ENCODE measurements around the gene RNF208.

RNF208 gene

DNA sequence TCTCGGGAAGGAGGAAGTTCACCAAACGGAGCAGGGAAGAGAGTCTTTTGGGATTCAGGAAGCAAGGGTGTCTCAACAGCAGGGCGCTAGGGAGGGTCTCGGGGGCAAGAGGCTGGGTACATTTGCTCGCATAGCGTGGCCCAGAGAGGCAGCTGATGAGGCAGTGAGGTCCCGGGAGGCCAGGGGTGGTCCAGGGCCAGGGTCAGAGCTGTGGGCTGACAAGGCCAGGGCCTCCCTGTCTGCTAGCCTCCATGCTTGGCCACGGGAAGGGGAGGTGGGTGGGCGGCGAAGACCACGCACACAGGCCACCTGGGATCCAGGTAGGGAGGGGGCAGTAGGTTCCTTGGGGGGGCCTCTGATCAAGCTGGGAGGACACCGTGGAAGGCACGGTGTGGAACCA lies 10.5 kb downstream of the RNF208 start:
- DNase-seq = no peak

DNA sequence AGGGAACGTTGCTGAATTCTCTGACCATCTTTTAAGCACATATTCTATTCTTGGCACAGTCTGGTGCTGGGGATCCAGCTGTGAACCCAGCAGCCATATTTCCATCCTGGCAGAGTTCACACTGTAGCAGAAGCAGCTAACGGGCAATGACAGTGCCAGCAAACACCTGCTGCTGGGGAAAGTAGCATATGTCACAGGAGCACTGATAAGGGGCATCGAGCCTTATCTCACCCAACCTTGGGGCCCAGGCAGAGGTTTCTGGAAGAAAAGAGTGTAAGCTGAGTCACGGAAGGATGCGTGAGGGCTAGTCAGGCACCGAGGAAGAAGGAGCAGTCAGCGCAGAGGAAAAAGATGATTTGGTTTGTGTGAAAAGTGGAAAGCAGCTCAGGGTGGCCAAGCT lies 15.4 kb downstream of the RNF208 start:
- DNase-seq = no peak

DNA sequence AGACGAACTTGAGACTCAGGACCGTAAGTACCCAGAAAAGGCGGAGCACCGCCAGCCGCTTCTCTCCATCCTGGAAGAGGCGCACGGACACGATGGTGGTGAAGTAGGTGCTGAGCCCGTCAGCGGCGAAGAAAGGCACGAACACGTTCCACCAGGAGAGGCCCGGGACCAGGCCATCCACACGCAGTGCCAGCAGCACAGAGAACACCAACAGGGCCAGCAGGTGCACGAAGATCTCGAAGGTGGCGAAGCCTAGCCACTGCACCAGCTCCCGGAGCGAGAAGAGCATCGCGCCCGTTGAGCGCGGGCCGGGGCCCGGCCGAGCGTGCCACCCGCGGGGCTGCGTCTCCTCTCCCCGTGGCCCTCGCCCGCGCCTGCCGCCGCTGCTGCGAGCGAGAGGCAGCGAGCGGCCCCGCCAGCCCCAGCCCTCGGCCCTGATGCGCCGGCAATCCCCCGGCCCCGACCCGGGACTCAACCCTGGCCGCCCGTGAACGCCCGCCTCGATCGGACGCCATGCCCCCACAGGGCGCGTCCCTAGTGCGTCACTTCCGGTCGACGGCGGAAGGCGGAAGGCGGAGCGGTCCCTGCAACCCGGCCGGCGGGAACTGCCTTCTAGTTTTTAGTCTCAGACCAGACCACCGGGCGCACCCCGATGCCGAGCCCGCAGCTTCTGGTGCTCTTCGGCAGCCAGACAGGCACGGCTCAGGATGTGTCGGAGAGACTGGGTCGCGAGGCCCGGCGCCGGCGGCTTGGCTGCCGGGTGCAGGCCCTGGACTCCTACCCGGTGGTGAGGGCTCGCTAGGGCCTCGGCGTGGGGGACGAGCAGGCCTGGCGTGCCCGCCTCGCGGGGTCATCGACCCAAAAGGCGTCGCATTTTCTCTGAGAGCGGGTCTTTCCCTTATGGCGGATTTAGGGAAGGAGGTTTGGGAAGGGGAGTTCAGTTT lies 16.6 kb downstream of the RNF208 start, which contains the start of the genes NDOR1 and TMEM203:
Gene NDOR1, plus strand, starts transcription at position 575 of the 944 bp plus-strand sequence. Its CDS starts 78 bp downstream, at position 653.
Gene TMEM203, minus strand, starts transcription at position 523 of the 944 bp plus-strand sequence. Its CDS starts 234 bp downstream, at position 289.
- DNase-seq = peak; percentile 68

DNA sequence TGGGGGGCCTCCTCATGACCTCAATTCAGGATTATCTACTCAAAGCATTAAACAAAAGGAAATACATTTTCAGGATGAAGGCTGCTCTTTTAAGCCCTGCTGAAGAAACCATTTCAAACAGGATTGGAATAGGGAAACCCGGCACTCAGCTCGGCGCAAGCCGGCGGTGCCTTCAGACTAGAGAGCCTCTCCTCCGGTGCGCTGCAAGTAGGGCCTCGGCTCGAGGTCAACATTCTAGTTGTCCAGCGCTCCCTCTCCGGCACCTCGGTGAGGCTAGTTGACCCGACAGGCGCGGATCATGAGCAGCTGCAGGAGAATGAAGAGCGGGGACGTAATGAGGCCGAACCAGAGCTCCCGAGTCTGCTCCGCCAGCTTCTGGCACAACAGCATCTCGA lies 17.3 kb downstream of the RNF208 start:
- no peak for DNase-seq

DNA sequence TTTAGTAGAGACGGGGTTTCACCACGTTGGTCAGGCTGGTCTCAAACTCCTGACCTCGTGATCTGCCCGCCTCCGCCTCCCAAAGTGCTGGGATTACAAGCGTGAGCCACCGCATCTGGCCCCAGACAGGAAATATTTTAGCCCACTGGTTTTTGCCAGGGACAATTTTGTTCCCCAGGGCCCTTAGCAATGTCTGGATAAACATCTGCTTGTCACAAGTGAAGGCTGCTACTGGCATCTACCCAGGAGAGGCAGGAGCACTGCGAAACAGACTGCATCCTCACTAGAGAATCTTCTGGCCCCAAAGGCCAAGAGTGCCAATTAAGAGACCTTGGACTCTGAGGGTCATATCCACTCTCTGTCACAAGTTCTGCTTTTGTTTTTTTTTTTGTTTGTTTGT lies 19.1 kb downstream of the RNF208 start:
- DNase-seq = no peak

DNA sequence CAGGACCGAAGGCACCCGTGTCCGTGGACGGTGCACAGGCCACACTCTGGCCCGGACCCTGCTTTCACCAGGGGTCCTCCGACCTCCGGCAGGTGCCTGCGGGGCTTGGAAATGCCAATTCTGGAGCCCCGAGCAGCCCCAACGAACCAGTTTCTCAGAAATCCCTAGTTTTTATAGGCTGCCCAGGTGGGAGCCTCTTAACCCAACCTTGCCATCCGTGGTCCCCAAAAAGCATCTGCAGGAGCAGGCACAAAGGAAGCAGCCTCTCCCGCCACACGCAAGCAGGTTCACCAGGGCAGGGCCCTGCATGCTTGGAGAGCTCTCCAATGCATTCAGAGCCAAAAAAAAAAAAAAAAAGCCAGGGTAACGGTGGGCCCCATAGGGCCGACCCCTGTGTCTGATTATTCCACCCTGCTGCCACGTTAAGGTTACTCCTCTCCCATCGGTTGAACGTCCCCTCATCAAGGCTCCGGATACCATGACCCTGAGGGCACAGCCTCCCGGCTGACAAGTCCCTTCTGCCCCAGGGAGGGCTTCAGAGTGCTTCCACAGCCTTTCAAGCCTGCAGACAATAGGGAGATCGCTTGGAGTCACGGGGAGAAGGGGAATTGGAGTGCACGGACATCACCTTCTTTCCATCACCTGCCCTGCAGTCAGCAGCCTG lies 20.7 kb downstream of the RNF208 start:
- DNase-seq = no peak

DNA sequence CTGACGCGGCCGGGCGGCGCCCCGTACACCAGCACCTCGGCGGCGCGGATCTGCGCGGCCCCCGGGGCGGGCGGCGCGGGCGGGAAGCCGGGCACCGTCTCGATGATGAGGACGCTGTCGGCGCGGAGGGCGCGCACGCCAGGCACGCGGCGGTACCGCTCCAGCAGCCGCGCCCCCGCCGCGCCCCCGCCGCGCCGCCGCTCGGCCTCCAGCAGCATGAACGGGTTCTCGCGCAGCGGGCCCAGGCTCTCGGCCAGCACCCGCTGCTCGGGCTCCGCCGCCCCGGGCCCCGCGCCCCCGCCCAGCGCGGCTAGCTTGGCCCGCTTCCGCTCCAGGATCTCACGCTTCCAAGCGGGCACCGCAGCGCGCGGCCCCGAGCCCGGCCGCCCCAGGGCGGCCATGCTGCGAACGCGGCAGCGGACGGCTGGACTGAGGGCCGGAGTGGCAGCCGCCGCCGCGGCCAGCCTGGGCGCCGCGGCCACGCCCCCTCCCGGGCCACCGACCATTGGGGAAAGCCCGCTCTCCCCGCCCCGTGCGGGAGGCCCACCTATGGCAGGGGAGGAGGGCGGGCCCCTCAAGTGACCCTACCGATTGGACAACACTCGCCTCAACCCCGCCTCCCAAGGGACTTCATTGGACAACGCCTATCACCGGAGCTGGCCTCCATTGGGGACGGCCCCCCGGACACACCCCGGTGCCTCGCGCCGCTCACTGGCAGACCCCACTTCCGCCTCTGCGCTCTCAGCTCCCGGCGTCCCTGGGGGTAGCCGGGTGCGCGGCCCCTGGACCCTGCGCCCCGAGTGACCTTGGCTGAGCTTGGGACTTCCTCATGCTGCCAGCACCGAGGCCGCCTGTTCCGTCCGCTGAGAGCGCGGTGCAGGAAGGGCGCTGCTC lies 21.5 kb downstream of the RNF208 start, which contains the start of gene TPRN:
Gene TPRN, minus strand, starts transcription at position 431 of the 894 bp plus-strand sequence. Its CDS starts 30 bp downstream, at position 401.
- DNase-seq = peak; percentile 96

DNA sequence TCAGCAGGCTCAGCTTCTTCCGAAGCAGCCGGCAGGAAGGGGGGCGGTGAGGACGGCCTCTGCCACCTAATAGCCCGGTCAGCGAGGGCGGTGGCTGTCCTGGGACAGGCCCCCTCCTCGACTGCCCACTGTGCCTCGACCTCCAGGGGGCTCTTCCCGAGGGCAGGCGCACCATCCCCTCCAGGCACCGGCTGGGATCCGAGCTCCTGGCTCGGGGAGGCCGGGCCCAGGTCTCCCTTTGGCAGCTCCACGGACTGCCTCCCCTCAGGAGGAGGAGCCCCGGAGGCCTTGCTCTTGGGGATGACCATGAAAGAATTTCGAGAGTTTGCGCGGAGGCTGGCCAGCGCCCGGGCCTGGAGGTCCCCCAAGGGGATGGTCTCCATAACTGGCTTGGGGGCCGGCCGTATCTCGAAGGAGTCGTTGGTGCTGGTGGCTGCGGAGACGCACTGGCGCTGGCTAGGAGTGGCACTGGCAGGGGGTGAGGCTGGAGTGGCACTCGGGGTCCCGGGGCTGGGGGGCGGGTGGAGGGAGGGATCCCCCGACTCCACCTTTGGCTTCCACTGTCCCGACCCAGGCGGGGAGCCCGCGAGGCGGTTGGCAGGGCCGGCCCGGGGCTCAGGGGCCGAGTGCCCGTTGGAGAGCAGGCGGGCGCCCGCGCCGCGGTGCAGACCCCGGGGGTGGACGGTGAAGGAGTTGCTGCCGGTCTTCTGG lies 22.5 kb downstream of the RNF208 start:
- DNase-seq = no peak

DNA sequence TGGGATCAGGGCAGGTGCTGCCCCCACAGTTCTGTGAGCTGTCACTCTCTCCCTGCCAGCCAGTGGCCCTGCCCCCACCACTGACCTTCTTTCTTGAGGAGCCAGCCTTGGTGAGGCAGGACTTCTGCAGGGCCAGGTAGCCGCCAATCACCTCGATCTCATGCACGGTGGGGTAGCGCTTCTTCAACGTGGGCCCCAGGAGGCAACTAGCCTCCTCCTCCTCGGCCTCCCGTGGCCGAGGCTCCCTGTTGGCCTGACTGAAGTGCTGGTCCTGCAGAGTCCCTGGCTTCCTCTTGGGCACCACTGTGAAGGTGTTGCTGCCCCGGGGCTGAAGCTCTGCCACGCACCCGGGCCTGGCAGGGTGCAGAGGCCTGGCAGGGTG lies 23.1 kb downstream of the RNF208 start:
- DNase-seq = no peak

DNA sequence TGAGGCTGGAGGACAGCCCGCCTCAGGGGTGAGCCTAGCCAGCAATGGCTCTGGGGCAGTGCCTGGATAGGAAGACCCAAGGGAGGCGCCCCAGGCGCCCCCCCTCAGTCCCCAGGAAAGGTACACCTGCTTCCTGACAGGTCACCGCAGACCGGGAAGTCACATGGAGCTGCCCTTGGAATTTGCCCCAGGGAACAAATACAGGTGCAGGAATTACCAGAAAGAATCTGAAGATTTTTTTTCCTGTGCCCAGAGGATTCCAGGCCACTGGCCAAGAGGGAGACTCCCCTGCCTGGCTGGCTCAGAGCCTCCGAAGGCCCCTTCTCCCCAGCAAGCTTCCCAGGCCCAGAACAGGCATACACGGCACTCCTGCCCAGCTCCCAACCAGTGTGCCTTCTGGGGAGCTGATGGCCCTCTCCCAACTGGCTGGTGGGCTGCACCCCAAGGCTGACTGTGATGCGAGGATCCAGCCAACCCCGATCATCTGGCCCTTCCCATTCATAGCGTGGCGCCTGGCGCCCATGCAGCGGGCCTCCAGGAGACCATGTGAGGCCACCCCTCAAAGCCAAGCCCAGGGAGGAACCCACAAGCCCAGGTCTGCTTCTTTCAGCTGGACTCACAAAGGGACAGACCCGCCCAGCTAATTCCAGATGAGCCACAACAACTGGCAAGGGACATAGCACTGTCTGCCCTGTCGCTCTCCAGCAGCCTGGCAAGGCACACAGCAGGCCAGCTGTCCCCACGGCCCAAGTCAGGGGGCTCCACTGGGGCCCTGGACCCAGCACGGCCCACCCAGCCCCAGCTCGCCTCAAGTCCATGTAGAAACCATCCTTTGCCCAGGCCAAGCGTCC lies 23.8 kb downstream of the RNF208 start:
- no peak for DNase-seq

DNA sequence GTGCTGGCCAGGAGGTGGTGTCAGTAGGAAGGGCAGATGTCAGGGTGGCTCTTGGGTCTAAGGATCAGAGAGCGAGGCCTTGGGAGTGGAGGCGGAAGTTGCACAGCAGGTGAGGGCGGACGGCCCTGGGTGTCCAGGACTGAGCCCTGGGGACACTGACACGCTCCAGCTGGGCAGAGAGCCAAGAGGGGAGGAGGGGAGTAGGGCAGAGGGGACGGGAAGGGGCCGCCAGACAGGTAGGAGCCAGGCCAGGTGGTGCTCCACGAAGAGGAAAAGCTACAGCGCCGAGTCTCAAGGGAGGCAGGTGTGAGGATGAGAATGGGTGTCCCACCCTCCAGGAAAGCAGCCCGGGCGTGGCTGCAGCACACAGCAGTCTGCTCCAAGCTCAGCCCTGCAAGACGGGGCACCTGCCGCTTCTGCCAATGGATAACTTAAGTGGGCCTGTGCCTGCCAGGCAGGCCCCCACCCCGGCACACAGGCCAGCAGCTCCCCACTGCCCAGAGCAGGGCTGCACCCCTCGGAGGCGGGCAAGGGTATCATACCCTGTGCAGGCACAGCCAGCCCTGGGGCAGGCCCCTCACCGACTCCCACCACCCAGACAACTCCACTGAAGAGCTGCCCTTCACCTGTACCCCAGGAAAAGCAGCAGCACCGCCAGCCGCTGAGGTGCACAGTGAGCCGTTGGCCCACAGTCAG lies 26.4 kb downstream of the RNF208 start:
- DNase-seq = no peak

DNA sequence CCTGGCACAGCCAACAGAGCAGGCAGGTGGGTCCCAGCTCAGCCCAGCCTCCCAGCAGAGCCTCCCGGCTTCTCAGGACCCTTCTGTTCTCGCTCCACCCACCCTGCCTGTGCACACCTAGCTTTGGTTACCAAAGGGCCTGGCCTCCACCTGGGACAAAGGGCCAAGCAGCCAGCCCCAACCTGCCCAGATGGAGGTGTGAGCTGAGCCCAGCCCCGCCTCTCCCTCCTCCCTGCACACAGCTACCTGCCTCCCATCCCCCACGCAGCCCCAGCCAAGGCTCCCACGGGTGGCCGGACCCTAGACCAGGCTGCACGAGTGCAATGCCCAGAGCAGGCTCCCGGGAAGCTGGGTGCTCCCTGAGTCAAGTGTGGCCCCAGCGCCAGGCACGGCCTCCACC lies 27.1 kb downstream of the RNF208 start:
- no peak for DNase-seq

DNA sequence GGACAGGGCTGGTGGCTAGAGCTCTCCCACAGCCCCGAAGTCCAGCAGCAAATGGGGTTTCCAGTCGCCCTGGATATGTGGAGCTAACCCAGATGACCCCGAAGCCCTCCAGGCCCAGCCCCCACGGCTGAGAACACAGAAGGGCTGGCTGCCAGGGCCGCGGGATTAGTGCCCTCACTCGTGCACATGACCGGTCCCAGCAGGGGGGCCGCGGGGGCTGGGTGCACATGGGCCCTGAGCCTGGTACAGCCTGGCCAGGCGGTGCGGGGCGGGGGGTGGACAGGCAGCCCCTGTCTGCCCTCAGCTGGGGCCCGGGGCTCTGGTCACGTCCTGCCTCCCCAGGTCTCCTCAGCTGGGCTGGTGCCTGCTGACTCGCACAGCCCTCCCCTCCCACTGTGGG lies 27.7 kb downstream of the RNF208 start:
- no peak for DNase-seq

DNA sequence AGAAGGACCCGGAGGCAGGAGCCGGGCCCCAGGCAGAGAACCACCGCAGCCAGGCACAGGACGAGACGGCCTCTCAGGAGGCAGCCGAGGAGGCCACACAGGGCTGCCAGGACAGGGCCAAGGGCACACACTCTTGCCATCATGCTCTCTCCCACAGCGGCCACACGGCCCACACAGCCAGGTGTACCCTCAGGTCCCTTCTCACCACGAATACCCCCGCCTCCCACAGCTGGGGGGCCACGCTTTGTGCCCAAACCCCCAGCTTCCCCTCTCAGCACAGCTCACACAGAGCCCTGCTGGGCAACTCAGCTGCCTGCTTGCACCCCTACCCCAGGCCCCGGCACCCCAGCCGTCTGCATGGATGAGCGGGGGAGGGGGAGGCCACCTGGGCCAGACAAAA lies 28.3 kb downstream of the RNF208 start:
- no peak for DNase-seq

DNA sequence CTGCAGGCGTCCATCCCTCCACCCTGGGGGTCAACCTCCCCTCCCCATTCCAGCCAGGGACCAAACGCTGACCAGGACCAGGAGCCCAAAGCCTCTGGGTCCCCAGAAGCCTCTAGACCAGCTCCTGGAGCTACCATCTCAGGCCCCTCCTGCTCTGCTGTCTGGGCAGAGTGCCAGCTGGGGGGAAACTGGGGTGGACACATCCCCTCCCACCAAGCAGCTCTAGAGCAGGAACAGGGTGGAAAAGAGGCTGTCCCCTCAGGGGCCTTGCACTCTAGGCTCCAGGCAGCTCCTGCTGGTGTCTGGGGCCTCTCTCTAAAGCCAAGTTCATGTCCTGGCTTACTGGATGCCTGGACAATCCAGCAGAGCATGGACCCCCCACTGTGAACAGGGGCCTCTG lies 29.2 kb downstream of the RNF208 start:
- no peak for DNase-seq

DNA sequence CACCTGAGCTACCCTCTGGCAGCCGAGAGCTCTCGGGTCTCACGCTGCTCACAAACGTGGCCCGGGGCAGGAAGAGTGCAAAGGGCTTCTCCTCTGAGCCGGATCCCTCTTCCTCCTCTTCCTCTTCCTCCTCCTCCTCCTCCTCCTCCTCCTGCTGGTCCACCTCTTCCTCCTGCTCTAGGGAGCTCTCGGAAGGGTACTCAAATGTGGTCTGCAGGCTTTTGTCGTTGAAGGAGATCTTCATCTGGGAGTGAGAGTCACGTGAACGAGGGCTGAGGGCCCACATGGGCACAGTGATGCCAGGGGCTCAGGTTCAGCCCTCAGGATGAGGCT lies 29.6 kb downstream of the RNF208 start:
- DNase-seq = no peak

DNA sequence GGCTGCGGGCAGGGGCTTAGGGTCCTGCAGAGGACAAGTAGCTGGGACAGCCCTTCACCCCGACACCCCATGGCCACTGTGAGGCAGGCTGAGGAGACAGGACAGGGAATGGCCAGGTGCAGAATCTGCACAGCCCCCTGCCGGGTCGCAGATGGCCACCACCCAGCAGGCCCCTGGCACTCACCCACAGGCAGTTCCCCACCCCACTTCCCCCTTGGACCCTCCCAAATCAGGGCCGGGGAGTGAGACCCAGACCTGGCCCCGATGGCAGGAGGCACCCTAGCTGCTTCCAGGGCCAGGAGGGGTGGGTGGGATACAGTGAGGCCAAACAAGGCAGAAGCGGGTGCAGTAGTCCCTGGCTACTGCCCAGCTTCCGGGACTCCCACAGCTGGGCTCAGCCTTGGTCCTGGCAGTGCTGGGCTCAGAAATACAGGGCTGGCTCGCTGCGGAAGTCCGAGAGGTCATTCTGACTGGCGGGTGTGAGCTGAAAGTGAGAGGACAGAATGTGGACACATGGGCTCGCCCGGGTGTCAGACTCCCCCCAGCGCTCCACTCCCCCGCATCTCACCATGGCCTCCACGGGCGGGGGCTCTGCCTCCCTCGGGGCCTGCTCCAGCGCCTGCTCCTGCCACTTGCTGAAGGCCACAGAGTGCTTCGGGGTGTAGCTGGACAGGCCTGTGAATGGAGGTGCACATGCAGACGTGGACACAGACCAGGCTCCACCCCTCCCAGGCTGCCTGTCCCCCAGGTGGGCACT lies 30.2 kb downstream of the RNF208 start:
- no peak for DNase-seq

DNA sequence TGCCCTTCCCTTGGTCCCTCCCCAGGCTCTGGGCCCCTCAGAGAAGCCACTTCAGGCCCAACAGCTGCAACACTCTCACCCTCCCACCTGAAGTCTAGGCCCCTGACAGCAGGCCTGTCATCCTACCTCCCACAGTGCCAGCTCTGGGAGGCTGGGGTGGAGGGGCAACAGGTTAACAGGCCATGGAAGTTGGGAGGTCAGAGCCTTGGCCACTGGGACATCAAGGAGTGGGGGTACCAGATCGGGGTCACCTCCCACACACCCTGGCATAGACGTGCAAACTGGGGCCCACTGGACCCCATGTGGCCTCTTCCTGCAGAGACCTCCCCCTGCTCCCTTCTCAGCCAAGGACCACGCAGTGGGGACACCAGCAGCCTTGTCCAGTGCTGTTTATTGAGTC lies 30.8 kb downstream of the RNF208 start:
- no peak for DNase-seq

DNA sequence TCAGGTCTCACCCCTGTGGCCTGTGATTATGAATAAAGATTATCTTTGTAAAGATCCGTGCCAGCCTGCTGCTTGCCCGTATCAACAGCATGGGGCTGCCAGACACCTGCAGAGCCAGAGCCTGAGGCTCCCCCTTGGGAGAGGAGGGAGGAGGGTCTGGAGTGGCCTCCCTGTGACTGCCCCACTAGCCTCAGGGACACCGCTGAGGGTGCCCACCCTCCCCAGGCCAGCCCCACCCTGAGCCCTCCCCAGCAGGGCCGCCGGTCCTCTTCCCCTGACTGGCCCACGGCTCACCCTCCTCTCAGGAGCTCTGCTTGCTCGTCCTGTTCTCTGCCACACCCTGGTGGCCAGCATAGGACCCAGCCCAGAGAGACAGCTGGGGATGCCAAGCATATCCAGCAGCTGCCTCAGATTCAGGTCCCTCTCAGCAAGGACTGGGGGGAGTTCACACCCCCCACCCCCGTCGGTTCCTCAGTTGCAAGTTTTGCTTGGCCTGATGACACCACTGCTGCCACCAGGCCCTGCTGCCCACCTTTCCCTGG lies 31.7 kb downstream of the RNF208 start:
- no peak for DNase-seq
